ENCODE results near the gene MYBPHL. TPM values are rescaled to one million over a fixed set of nuclear protein-coding genes. Genes with fewer than 3 reads are reported as not detected.

MYBPHL gene
- total RNA-seq, 2 donors from 2014 or later = 0.29 TPM; not detected in 1

DNA sequence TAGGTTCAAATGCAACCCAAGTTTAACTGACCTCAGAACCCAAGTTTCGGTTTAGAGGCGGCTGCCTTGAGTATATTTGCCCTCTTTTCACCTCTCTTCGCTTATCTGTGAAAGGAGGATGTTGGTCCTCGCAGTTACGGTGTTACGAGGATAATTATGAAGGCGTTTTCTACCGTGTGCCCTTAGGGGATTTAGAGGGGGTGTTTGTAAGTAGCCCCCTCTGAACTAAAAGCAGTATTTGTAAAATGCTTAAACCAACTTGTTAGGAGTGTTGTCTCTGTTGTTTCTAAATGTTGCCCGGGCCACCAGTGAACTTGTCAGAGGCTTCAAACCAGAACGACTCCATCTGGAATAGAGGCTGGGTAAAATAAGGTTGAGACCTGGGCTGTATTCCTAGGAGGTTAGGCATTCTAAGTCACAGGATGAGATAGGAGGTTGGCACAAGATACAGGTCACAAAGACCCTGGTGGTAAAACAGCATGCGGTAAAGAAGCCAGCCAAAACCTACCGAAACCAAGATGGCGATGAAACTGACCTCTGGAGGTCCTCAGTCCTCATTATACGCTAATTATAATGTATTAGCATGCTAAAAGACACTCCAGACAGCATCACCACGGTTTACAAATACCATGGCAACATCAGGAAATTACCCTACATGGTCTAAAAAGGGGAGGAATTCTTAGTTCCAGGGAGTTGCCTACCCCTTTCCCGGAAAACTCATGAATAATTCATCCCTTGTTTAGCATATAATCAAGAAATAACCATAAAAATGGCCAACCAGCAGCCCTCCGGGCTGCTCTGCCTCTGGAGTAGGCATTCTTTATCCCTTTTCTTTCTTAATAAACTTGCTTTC, 22.8 kb downstream of the MYBPHL start:
- intact Hi-C loops (cut with DNase I) = no loop called here
- DNase-seq (ENCODE audit: low spot score) = no peak

- DNase-seq (ENCODE audit: low spot score) = peak; percentile 98
- intact Hi-C loops (cut with DNase I) = no loop called here
These were observed 23.7 kb downstream of the MYBPHL start, which contains the start of gene PSRC1 for GRCh38 chr1:109282952-109283747. Gene PSRC1 (minus strand): TSS chr1:109283145.

DNA sequence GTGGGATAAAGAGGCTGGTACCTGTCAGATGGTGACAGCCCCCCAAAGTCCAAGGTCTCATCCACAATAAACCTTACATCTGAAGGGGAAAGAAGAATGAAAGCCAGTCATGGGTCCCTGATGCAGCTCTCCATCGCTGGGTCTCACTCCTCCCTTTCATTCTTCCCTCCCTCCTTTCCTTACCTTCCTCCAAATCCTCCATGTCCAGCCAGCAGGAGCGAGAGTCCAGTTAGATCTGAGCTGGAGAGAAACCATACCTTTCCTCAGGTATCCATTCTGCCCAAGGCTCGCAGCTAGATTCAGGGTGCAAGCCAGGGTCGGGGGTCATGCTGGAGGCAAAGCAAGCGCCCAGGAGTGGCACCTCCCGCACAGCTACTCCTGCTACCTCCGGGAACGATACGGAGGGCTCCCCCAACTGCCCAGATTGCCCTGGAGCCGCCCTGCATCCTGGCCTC, 24.3 kb downstream of the MYBPHL start:
- intact Hi-C loops (cut with DNase I) = no loop called here

DNA sequence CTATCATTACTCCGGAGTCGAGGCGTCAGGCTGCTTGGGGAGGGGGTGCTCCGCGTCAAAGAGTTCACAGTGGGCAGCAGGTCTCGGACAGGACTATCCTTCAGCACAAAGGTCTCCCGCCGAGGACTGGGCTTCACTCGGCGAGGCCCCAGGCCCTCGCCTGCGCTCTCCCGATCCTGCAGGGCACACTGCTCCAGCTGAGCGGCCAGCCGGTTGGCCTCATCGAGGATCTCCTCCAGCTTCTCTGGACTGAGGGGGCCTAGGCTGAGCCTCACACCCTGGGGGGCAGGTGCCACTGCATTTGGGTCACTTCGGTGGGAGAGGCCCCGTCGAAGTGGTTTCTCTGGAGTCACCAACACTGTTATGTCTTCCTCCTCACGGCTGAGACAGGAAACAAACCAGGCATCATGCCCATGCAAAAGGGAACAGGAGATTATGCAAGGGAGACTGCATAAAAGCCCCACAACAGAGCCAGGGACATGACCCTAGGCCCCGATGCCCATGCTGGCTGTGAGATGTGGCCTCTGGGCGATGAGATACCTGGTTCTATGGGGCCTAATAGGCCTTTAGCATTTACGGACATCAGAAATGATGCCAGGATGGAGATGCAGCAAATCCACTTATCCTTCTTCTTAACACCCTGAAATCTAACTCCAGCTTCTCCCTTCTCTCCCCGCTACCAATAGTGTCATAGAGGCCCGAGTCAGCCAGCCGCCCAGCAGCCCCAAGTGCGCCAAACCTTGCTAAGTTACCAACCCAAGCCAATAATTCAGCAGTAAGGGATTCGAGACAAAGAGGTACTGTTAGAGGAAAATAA, 24.9 kb downstream of the MYBPHL start:
- intact Hi-C loops (cut with DNase I) = loop anchor here in 1 of 2 donors (2.0 kb wide), 1 partner anchor 117 kb away; no protein-coding TSS in a partner anchor
- DNase-seq (ENCODE audit: low spot score) = no peak

More for the DNA sequence above, 24.3 kb downstream of the MYBPHL start:
- DNase-seq (ENCODE audit: low spot score) = no peak

- intact Hi-C loops (cut with DNase I) = loop anchor here in 1 of 2 donors (2.0 kb wide), 1 partner anchor 118 kb away; no protein-coding TSS in a partner anchor
- no peak for DNase-seq (ENCODE audit: low spot score)
These were observed 25.9 kb downstream of the MYBPHL start for GRCh38 chr1:109280862-109281261.

DNA sequence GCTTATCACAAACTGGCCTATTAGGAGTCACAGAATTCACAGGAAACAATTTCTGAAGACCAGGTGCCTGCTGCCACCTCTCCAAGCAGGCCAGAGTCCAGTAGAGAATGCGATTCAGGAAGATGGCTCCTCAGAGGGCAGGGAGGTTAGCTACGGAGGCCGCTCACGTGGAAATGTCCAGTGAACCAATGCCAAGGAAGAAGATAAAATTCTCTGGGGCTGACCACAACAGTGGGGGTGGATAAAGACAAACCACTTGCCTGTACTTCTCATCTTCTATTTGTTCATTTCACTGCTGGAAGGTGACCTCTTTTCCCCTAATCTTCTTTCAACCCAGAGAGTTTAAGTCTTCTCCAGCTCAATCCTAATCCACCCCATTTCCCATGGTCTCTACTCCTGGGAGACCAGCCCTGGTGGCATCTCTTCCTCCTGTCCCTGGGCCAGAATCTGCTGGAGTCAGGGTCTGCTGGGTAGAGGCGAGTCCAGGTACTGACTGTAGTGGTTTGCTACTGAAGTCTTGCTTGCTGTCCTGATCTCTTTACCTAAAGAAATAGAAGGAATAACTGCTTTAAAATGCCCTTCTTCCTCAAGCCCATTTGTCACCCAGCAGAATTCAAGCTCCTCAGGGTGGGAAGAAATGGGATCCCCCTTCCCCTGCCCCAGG, 27.1 kb downstream of the MYBPHL start:
- intact Hi-C loops (cut with DNase I) = loop anchor here in 1 of 2 donors (2.0 kb wide), 1 partner anchor 119 kb away; no protein-coding TSS in a partner anchor
- DNase-seq (ENCODE audit: low spot score) = no peak

GRCh38 chr1:109277434-109278204, 29.2 kb downstream of the MYBPHL start:
- no peak for DNase-seq (ENCODE audit: low spot score)
- intact Hi-C loops (cut with DNase I) = loop anchor here in 1 of 2 donors (2.0 kb wide), 1 partner anchor 121 kb away; no protein-coding TSS in a partner anchor

GRCh38 chr1:109275706-109276345, 31.0 kb downstream of the MYBPHL start:
- intact Hi-C loops (cut with DNase I) = loop anchor here in 1 of 2 donors (2.0 kb wide), 1 partner anchor 123 kb away; no protein-coding TSS in a partner anchor
- no peak for DNase-seq (ENCODE audit: low spot score)

DNA sequence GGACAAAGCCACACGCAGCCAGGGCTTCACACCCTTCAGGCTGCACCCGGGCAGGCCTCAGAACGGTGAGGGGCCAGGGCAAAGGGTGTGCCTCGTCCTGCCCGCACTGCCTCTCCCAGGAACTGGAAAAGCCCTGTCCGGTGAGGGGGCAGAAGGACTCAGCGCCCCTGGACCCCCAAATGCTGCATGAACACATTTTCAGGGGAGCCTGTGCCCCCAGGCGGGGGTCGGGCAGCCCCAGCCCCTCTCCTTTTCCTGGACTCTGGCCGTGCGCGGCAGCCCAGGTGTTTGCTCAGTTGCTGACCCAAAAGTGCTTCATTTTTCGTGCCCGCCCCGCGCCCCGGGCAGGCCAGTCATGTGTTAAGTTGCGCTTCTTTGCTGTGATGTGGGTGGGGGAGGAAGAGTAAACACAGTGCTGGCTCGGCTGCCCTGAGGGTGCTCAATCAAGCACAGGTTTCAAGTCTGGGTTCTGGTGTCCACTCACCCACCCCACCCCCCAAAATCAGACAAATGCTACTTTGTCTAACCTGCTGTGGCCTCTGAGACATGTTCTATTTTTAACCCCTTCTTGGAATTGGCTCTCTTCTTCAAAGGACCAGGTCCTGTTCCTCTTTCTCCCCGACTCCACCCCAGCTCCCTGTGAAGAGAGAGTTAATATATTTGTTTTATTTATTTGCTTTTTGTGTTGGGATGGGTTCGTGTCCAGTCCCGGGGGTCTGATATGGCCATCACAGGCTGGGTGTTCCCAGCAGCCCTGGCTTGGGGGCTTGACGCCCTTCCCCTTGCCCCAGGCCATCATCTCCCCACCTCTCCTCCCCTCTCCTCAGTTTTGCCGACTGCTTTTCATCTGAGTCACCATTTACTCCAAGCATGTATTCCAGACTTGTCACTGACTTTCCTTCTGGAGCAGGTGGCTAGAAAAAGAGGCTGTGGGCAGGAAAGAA, 32.0 kb downstream of the MYBPHL start:
- intact Hi-C loops (cut with DNase I) = no loop called here
- DNase-seq (ENCODE audit: low spot score) = no peak

GRCh38 chr1:109273570-109274288, 33.1 kb downstream of the MYBPHL start:
- no peak for DNase-seq (ENCODE audit: low spot score)
- intact Hi-C loops (cut with DNase I) = no loop called here

DNA sequence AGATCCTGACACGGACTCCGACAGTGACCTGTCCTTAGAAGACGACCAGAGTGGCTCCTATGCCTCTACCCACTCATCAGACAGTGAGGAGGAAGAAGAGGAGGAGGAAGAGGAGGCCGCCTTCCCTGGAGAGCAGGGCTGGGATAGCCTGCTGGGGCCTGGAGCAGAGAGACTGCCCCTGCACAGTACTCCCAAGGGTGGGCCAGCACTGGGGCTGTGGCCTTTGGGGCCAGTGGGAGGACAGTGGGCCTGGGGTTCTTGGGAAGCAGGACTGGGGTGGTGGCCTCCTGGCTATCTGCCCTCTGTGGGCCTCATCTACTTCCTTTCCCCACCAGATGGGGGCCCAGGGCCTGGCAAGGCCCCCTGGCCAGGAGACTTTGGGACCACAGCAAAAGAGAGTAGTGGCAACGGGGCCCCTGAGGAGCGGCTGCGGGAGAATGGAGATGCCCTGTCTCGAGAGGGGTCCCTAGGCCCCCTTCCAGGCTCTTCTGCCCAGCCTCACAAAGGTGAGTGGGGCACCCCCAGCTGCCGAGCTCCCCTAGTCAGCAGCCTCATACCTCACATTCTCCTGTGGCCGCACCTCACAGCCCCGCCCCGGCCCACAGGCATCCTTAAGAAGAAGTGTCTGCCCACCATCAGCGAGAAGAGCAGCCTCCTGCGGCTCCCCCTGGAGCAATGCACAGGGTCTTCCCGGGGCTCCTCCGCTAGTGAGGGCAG, 33.8 kb downstream of the MYBPHL start:
- intact Hi-C loops (cut with DNase I) = no loop called here
- no peak for DNase-seq (ENCODE audit: low spot score)

- intact Hi-C loops (cut with DNase I) = no loop called here
- DNase-seq (ENCODE audit: low spot score) = peak; percentile 78
These were observed 34.6 kb downstream of the MYBPHL start for GRCh38 chr1:109272021-109272799.

- DNase-seq (ENCODE audit: low spot score) = peak; percentile 60
- intact Hi-C loops (cut with DNase I) = no loop called here
These were observed 35.4 kb downstream of the MYBPHL start for GRCh38 chr1:109271458-109271857.

DNA sequence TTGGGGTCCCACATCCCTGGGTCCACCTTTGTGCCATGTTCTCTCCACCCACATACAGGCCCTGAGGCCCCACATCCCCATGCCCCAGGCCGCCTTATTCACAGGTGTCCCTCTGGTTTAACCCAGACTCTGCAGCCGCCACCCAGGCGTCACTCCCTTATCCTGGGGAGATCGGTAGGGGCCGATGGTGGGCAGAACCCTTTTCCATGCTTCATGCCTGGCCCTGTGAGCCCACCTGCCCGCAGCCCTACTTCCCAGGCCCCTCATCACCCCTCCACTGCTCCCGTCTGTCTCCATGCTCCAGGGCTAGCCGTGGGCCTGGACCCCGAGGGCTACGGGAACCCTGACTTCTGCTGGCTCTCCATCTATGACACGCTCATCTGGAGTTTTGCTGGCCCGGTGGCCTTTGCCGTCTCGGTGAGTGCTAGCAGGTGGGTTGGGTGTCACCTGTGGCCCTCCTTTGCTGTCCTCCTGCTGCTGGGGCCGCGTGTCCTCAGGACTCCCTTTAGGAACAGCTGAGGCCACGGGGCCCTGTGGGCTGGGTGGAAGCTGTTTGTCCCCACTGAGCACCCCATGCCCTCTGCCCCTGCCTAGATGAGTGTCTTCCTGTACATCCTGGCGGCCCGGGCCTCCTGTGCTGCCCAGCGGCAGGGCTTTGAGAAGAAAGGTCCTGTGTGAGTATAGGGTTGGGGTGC, 36.0 kb downstream of the MYBPHL start:
- intact Hi-C loops (cut with DNase I) = no loop called here
- peak; percentile 71 for DNase-seq (ENCODE audit: low spot score)
